HG02798 (cell line): ENCODE data around the gene MRPS7.
A peak's percentile ranks its signal among the peaks of the same experiment; 100 is the strongest.
"Not testable (repeated sequence)": the region's sequence is repeated elsewhere in the genome, so short reads cannot be mapped to it uniquely, and the experiment has no call there.

Experiments used
- ATAC-seq: cut with Tn5 transposase; IDR thresholded peaks from one replicate; pipeline ENCODE4 v1.9.1; 2021; ENCODE audit warnings: mild to moderate bottlenecking; ENCODE audit not compliant: unreplicated experiment, poor library complexity

MRPS7 gene

DNA sequence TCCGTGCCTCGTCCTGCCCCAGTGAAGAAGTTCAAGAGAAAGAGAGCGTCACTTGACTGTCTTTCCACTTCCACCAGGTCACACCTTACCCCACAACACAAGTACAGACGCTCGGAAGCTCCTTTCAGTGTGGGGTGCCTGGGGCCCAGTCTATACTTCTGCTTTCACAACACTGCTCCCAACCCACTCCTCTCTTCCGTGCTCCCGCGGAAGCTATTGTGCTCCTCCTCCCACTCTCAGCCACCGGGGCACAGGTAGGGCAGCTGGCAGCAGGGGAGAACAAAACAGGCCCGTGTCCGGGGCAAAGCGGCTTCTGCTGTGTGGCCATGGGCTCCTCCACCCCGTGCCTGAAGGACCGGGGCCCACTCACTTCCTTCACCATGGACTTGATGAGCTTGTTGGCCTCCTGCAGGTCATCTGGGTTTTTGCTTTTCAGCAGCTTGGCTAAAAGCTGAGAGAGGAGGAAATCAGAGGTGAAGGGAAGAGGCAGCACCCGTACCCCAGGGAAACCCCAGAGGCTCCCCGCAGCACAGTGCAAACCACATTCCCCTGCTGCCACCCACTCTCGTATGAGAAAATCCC, 19.1 kb upstream of the MRPS7 start:
- ATAC-seq, result no peak

DNA sequence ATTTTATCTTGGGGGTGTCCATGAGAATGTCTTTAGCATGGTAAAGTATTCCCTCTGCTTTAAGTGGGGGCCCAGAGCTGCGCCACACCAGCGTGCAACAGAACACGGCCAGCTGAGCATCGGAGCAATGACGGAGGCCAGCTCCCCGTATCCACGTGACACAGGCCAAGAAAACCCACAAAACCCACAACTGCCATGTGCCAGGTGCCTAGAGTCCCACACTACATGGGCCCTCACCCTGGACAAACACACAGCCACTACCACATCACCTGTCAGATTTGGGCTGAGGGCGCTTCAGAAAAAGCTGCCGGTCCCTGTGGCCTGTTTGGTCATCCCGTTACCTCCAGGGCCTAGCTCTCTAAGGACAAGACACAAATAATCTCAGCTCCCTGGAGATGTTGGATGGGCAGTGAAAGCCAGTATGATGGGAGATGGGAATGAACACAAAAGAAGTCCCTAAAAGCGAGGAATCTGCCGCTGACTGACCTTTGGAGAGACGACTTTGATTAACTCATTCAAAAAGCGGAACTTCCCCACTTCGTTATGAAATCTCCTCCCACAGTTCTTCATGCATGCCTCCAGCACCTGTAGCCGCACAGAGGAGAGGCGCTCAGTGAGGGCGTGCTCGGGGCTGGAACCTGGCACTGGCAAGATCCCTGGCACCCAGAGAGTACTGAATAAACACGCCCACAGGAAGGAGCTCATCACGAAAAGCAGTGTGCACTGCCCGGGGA, 17.4 kb upstream of the MRPS7 start:
- no peak for ATAC-seq

DNA sequence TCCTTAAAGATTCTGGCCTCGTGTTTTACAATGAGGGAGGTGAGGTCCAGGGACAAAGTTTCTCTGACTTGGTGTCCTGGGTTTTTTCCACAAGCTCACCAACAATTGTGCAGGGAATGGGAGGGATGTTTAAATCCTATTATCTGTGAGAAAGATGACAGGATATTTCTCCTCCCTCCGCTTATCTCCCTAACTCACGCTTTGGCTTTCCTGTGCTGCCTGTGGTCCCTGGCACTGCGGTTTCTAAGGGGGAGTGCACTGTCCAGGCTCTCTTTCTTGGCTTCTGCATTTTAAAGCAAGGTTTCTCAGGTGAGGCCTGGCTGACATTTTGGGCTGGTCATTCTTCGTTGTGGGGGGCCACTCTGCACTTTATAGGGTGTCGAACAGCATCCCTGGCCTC, 16.7 kb upstream of the MRPS7 start:
- no peak for ATAC-seq

DNA sequence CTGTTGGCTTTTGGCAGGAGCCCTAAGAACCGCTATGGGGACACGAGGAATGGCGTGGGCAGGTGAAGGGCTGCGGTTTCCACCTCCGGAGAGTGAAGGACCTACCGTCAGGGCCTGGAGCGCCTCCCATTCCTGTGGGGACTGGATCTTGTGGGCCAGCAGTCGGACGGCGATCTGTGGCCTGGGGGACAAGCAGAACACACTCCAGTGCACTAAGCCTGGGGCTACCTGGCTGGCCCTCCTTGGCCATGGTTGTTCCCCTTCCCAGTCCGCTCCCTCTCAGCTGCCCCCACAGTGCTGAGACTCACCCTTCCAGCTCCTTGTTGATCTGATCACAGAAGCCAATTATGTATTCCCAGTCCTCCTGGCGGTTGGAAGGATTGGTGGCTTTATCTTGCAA, 15.3 kb upstream of the MRPS7 start:
- ATAC-seq, result no peak

DNA sequence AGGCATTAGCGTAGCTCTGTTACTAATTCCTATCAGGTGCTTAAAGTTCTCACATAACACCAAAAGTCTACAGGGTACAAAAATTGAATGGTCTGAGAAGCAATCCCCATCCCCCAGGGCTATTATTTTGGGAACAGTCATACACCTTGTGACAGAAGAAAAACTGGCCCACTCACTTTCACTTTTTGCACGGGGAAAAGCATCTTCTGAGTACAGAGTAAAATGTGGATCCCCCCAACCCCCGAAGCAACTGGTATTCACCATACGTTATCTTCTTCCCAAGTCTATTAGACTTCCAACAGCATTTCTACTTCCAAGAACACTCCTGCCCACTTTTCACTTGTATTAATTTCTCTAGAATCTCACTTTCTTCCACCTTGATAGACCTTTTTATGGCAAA, 12.1 kb upstream of the MRPS7 start:
- no peak for ATAC-seq

DNA sequence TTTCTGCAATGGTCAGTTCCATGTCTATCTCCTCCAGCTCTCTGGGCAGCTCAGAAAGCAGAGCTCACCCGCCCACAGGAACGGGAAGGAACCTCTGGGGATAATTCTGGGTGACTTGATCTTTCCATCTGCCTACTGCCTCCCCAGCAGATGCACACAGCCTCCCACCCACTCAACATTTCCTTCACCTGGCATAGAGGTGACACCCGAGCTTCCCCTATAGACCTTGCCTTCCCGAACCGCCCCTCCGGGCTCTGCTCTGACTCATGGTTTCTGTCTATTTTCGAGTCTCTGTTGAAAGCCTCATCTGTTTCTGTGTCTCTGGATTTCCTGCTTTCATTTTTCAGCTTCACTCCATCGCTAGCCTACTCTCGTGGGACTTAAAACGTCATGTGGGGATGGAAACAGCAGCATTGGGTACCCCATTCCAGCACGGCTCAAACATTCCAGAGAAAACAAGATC, 11.6 kb upstream of the MRPS7 start:
- peak; percentile 92 for ATAC-seq

DNA sequence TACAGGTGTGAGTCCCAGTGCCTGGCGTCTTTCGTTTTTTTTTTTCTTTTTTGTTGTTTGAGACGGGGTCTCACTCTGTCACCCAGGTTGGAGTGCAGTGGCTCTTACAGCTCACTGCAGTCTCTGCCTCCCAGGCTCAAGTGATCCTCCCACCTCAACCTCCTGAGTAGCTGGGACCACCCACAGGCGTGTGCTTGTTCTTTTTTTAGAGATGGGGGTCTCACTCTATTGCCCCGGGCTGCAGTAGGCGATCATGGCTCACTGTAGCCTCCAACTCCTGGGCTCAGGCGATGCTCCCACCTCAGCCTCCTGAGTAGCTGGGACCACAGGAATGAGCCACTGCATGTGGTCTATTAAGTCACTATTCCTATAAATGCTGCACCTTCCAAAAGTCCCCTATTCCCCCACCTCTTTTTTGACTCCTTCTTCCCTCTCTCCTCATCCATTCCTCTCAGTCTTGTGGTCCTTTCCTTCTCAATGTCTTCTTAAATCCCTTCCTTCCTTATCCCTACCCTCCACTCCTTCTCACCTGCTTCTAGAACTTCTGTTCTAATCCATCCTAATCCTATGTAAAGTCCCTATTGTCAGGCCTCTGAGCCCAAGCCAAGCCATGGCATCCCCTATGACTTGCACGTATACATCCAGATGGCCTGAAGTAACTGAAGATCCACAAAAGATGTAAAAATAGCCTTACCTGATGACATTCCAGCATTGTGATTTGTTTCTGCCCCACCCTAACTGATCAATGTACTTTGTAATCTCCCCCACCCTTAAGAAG, 9.5 kb upstream of the MRPS7 start:
- no peak for ATAC-seq

DNA sequence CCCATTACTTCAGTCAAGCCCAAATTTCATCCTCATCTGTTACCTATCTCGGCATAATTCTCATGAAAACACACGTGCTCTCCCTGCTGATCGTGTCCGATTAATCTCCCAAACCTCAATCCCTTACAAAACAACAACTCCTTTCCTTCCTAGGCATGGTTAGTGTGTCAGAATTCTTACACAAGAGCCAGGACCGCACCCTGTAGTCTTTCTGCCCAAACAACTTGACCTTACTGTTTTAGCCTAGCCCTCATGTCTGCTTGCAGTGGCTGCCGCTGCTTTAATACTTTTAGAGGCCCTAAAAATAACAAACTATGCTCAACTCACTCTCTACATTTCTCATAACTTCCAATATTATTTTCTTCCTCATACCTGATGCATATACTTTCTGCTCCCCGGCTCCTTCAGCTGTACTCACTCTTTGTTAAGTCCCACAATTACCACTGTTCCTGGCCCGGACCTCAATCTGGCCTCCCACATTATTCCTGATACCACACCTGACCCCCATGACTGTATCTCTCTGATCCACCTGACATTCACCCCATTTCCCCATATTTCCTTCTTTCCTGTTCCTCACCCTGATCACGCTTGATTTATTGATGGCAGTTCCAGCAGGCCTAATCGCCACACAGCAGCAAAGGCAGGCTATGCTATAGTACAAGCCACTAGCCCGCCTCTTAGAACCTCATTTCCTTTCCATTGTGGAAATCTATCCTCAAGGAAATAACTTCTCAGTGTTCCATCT, 5.6 kb upstream of the MRPS7 start:
- ATAC-seq, result not testable (repeated sequence)

DNA sequence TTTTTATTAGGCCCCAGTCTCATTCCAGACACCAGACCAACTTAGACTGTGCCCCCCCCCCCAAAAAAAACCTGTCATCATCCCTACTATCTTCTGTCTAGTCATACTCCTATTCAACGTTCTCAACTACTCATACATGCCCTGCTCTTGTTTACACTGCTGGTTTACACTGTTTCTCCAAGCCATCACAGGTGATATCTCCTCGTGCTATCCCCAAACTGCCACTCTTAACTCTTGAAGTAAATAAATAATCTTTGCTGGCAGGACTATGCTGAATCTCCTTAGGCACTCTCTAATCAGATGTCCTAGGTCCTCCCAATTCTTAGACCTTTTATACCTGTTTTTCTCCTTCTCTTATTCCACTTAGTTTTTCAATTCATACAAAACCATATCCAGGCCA, 4.5 kb upstream of the MRPS7 start:
- not testable (repeated sequence) for ATAC-seq

DNA sequence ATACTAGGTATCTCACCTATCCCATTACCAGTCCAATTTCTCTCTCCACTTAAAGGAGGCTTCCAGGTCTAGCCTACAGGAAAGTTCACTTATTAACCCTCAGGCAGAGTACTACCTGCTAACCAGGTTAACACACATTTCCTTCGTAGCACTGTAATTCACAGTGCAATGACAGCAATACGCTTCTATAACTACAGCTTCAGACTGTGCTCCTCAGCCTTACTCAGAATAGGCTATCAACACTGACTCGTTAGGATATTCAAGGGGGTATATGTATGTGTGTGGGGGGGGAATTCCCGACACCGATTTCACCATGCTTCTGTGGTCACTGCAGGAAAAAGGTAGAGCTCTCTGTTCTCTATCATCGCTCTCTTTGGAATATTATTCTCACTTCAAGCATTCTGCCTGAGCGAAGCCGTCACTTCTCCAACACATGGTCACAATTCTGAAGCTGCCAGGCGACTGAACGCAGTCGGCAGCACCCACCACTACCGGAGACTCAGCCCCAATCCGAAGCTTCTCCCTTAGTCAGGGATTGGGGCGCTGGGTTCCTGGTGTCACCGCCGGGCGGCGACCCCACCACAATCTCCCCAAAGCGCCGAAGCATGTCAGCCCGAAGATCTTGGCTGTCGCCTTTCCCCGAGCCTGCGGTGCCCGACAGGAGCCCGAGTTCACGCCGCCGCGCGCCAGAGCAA, 891 bp upstream of the MRPS7 start:
- ATAC-seq, result peak; percentile 29

DNA sequence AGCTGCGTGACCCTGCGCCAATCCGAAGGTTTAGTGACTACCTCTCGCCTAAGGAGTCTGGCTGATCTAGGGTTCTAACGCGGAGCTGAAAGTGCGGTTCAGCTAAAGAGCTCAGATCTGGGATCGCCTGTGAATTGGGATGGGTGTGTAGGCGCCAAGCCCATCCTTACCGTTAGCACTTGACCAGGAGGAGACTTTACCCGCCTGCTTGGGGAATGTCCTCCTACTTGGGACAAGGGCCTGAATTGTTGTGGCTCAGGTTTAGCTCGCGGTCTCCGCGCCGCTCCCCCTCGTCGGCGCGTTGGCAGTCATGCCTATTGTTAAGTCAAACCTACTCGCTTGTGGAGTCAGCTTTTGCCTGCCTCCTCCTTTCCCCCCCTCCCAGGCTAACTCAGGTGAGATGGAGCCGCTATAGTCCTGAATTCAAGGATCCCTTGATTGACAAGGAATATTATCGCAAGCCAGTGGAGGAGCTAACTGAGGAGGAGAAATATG, 480 bp downstream of the MRPS7 start:
- no peak for ATAC-seq

DNA sequence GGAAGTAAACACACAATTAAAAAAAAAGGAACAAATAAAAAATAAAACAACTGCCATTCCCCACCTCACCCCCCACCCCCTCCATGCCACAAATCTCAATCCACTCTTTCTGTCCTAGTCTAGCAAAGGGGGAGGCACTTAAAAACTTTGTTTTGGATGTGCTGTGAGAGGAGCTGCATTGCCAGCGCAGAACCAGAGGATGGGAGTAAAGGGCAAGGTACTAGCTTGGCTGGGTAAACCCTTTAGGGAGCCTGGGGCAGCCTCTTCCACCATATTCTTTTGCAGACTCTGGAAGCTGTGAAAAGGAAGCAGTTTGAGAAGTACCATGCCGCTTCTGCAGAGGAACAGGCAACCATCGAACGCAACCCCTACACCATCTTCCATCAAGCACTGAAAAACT, 1.4 kb downstream of the MRPS7 start:
- ATAC-seq, result no peak

DNA sequence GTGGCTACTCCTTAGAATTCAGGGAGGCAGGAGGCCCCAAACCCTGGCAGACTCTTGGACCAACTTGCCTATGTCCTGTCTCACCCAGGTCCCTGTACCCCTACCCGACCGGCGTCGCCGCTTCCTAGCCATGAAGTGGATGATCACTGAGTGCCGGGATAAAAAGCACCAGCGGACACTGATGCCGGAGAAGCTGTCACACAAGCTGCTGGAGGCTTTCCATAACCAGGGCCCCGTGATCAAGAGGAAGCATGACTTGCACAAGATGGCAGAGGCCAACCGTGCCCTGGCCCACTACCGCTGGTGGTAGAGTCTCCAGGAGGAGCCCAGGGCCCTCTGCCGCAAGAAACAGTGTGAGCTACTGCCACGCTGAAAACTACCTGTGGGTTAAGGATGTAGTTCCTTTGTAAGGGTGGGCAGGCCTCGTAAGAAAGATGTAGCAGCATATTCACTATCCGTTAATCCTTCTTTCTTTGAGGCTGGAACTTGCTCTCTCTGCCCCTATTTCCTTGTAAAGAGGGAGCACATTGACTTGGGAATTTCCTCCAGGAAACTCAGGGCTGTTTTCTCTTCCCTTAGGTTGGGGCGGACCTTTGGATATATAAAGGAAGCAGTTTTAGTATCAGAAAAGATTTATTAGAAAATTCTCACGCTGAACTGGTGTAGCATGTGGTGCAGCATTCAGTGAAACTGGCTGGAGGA, 4.1 kb downstream of the MRPS7 start:
- ATAC-seq, result no peak

DNA sequence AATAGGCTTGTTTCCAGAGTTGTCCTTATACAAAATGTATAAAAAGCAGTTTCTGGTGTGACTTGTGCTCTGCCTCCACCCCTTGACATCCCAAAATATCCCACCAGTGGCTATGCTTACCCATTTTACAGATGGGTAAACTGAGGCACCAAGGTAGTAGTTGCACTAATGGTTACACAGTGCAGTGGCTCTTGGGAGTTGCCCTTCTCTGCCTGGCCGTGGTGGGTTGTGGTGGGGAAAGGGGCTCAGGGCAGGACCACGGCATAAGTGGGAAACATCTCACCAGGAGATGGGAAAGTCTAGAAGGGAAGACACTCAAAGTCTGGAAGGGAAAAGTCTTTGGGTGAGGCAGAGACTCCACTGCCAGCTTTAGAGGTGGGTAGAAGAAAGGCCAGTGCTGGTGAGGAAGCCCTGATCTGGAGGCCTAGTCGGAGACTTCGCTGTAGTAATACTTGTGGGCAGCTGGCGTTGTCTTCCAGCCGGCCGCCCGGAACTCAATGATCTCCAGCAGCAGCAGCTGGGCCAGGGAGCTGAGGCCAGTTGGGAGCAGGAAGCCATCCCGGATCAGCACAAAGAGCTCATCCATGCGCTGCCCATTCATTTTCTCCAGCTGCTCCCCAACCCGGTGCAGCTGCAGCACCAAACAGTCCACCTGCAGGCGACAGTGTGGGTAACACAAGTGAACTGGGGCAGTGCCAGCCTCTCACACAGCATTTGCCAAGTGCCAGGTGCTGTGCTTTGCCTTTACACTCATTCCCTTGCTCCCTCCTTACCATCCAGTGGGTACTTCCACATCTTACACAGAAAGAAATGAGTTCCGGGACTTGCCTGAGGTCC, 4.9 kb downstream of the MRPS7 start:
- ATAC-seq, result no peak

DNA sequence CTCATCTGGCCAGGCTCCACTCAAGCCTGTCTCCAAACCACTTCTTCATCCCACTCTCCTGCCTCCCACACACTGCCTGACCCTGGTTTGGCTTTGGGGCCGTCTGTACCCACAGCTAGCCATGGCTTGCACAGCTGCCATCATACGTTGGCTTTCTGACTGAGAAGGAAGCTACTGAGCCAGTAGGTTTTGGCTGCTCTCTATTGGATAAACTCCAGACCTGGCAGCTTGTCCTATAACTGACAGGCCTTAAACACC, 5.4 kb downstream of the MRPS7 start:
- no peak for ATAC-seq

DNA sequence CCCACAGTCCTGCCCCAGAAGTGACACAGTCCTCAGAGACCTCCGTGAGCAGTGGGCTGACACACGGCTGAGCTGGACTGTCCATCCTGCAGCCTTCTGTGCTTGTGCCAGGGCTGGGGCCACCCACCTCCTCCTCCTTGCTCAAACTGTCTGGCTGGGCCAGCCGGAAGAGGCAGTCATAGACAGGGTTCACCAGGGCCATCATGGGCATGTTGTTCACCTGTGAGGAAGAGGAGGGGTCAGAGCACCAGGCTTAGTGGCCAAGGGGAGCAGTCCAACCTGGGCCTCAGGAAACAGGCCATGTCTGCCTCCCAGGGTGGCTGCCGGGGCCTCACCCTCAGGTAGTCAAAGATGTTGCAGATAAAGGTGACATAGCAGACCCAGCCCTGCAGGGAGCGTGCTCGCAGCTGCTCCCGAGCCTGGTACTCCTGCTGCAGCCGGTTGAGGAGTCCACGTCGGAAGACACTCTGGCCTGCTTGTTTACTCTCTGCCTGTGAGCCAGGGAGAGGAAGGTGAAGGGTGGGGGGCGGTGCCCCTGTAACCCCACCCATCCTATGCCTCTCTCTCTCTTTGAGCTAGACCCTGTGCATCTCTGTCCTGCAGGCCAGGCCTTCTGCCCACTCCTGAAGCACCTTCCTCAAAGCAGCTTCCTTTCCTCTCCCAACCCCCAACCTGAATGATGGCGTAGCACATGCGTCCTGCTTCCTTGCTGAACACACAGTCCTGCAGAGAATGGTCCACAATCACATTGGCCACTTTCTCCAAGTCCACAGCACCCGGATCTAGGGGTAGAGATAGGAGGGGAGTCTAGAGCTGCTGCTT, 5.9 kb downstream of the MRPS7 start:
- no peak for ATAC-seq

DNA sequence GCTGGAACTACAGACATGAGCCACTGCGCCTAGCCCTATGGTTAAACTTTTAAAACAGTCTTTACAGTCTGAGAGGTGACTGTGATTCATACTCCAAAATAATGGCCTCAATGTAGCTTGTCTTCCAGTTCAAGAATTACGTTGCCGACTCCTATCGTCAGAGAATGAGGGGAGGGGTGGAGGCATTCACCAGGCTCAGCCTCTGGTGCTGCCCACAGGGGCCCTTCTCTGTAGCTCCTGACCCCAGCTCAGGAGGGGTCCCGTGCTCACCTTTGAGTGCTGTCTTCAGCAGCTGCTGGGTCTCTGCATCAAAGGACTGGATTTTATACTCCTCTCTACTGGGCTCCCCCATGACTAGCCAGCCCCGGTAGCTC, 8.2 kb downstream of the MRPS7 start:
- ATAC-seq, result no peak
